ENCODE measurements around the gene TSPAN18. TPM values are rescaled to one million over a fixed set of nuclear protein-coding genes. Genes with fewer than 3 reads are reported as not detected.

TSPAN18 gene
- total RNA-seq, 2 experiments from 2014 or later: 5.8 to 8.2 TPM

DNA sequence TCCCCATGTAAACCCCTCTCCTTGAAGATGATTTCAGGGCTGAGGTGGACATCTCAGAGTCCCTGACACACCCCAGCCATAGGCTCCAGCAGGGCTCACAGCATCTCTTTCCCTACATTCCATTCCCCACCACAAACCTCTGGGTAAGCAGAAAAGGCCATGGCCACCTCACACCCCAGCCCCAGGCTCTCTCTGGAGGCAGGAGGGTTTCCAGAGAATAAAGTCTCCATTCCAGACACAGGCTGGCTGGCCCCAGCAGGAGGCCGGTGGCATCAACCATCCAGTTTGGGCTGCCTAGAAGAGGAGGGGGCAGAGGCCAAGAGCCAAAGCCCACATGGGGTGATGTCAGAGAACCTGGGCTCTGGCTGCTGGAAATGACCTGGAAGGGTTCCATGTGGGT, 162.5 kb downstream of the TSPAN18 start:
- H3K27ac Mint-ChIP-seq: no peak overlapping the region
- H3K4me1 Mint-ChIP-seq (ENCODE audit: low read depth): peaks cover 9% of the 10 kb centered on the region
- H3K27me3 Mint-ChIP-seq: no peaks in the 10 kb centered on the region
- DNase-seq: no peak
- intact Hi-C loops (cut with micrococcal nuclease): no loop called here
- CTCF ChIA-PET: no interaction called here
- H3K36me3 Mint-ChIP-seq: peaks cover 2% of the 10 kb centered on the region
- no peak overlapping the region for H3K4me3 Mint-ChIP-seq
- POLR2A ChIA-PET: no interaction called here
- H3K9me3 Mint-ChIP-seq: no peaks in the 10 kb centered on the region

DNA sequence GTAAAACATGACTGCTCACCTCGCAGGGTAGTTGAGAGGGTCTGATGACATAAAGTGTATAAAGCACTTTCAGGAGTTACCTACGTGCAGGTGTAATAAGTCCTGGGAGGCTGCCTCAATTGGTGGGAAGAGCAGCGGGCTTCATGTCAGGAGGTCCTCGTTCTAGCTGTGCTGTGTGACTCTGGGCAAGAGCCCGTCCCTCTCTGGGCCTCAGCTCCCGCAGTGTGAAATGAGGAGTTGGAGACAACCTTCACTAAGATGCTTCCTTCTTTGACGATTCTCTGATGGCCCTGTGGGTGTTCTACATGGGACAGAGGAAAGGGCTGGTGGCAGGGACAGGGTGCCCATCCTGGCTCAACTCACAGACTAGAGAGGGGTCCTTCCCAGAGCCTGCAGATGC, 166.1 kb downstream of the TSPAN18 start:
- intact Hi-C loops (cut with micrococcal nuclease): loop anchor here (5.0 kb wide), 4 partner anchors 116 to 336 kb away; no protein-coding TSS in a partner anchor
- no peaks in the 10 kb centered on the region for H3K27me3 Mint-ChIP-seq
- peaks cover 9% of the 10 kb centered on the region for H3K4me1 Mint-ChIP-seq (ENCODE audit: low read depth)
- CTCF ChIA-PET: interaction anchor here (0.7 to 2.9 kb wide), 8 partner anchors 18 to 338 kb away, joined by 3 to 15 read pairs (median 3); no protein-coding TSS in a partner anchor
- no peak for DNase-seq
- POLR2A ChIA-PET: no interaction called here
- H3K4me3 Mint-ChIP-seq: no peak overlapping the region
- peaks cover 7% of the 10 kb centered on the region for H3K36me3 Mint-ChIP-seq
- H3K27ac Mint-ChIP-seq: no peak overlapping the region
- H3K9me3 Mint-ChIP-seq: no peaks in the 10 kb centered on the region

DNA sequence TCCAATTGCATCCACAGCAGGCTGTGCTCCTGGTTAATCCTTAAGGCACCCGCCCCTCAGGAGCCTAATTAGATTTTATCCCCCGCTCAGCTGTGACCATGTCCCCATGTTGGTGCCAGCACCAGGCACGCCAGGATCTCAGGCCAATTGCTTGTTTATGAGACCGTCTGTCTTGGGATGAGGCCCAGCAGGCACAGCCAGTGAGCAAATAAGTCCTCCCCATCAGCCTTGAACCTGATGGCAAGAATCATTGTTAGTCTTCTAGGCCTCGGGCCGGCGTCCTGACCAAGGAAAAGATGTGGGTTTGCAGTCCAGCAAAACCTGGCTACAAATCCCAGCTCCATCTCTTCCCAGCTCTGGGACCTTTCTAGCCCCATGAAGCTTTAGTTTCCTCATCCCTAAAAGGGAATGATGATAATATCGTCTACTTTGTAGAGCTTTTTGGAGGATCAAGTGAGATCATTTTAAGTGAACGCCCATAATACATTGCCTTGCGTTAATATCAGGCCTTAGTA, 166.6 kb downstream of the TSPAN18 start:
- H3K27ac Mint-ChIP-seq: no peak overlapping the region
- no peaks in the 10 kb centered on the region for H3K9me3 Mint-ChIP-seq
- ChIA-PET CTCF (interaction anchor here (0.7 to 2.9 kb wide), 8 partner anchors 18 to 338 kb away, joined by 3 to 15 read pairs (median 3); no protein-coding TSS in a partner anchor), POLR2A (no interaction called here)
- intact Hi-C loops (cut with micrococcal nuclease): loop anchor here (5.0 kb wide), 4 partner anchors 116 to 336 kb away; no protein-coding TSS in a partner anchor
- peaks cover 9% of the 10 kb centered on the region for H3K4me1 Mint-ChIP-seq (ENCODE audit: low read depth)
- H3K4me3 Mint-ChIP-seq: no peak overlapping the region
- no peak for DNase-seq
- H3K36me3 Mint-ChIP-seq: peaks cover 10% of the 10 kb centered on the region
- H3K27me3 Mint-ChIP-seq: no peaks in the 10 kb centered on the region

DNA sequence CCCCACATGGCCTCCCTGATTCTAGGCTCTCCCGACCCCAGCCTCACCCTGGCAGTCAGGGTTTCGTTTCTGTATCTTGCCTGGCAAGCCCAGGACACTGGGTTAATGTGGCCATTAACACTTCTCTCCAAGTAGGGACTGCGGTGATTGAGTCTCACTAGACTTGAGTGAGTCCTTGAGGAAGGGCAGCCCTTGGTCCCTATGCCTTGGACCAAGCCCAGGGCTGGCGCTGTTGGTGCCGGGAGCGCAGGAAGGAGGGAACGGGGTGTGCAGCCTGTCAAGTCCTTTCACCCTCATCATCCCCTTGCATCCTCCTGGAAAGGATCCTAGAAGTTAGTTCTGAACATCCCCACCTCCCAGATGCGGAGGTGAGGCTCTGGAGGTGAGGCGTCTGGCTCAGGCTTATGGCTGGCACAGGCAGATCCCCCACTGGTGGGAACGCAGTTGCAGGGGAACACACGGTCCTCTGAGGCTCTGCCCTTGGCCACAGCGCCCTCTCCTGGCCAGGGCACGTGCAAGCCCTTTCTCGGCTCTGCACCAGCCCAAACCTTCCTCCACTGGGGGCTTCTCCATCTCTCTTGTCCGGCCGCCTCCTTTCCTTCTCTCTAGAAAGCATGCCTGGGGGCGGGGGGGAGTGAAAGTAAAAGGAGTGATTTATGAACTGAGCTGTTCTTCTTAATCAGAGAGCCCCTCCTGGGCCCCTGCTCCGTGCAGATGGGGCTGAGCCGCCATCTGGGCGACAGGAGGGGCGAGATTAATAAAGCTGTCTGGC, 167.3 kb downstream of the TSPAN18 start:
- H3K9me3 Mint-ChIP-seq: no peaks in the 10 kb centered on the region
- H3K27me3 Mint-ChIP-seq: no peaks in the 10 kb centered on the region
- peaks cover 8% of the 10 kb centered on the region for H3K36me3 Mint-ChIP-seq
- ChIA-PET POLR2A (no interaction called here), CTCF (interaction anchor here (0.7 to 2.9 kb wide), 21 partner anchors 10 to 800 kb away, joined by 3 to 15 read pairs (median 3); no protein-coding TSS in a partner anchor)
- peaks cover 9% of the 10 kb centered on the region for H3K4me1 Mint-ChIP-seq (ENCODE audit: low read depth)
- DNase-seq: peak; percentile 72
- H3K27ac Mint-ChIP-seq: no peak overlapping the region
- H3K4me3 Mint-ChIP-seq: no peak overlapping the region
- intact Hi-C loops (cut with micrococcal nuclease): loop anchor here (1.0 to 5.0 kb wide), 5 partner anchors 117 to 337 kb away; no protein-coding TSS in a partner anchor

DNA sequence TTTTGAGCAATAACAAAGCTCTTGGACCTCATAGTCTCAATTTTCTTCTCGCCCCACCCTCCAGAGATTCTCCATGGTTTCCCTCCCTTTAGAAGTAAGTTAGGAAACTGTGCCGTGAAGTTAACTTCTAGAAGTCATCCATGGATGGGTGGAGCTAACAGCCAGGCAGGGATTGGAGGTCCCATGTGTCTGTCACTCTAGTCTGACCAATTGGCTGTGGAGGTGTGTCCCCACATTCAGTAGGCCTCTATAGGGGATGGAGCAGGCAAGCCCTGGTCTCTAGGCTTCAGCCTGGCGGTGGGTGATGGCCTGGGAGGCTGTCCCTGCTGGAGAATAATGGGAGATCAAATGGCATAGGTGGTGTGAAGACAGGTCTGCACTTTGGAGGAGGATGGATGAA, 173.2 kb downstream of the TSPAN18 start:
- Mint-ChIP-seq H3K27ac (no peak overlapping the region), H3K27me3 (no peaks in the 10 kb centered on the region), H3K9me3 (no peaks in the 10 kb centered on the region), H3K36me3 (peaks cover 9% of the 10 kb centered on the region), H3K4me1 (ENCODE audit: low read depth) (peaks cover 4% of the 10 kb centered on the region), H3K4me3 (no peak overlapping the region)
- ChIA-PET POLR2A (no interaction called here), CTCF (interaction anchor here (0.7 to 1.5 kb wide), 2 partner anchors 12 to 622 kb away, joined by 3 to 7 read pairs; no protein-coding TSS in a partner anchor)
- intact Hi-C loops (cut with micrococcal nuclease): no loop called here
- peak; percentile 69 for DNase-seq

DNA sequence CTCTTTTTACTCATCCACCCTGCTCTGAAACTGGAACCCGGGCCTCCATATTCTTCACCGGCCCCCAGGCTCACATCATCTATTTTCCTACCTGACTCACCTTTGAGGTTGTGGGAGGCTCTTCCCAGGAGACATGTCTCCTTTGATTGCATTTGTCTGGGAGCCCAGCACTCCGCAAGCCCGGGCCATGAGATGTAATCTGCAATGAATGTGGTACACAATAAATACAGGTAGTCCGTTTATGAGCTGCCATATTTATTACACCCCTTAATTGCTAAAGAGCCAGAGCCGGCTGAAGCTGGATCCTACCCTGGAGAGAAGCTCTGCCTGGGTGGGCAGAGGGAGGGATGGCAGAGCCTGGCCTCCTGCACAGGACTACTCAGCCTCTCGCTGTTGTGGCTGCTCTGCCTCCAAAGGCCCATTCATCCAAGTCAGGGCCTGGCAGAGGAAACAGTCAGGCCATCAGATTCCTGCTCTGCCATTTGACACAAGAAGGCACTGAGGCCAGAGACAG, 174.4 kb downstream of the TSPAN18 start:
- ChIA-PET CTCF (interaction anchor here (1.9 to 2.0 kb wide), 2 partner anchors 10 to 26 kb away, joined by 7 to 11 read pairs; no protein-coding TSS in a partner anchor), POLR2A (no interaction called here)
- H3K9me3 Mint-ChIP-seq: no peaks in the 10 kb centered on the region
- no peak overlapping the region for H3K4me3 Mint-ChIP-seq
- peaks cover 4% of the 10 kb centered on the region for H3K4me1 Mint-ChIP-seq (ENCODE audit: low read depth)
- H3K27me3 Mint-ChIP-seq: no peaks in the 10 kb centered on the region
- no peak overlapping the region for H3K27ac Mint-ChIP-seq
- DNase-seq: no peak
- intact Hi-C loops (cut with micrococcal nuclease): no loop called here
- peaks cover 9% of the 10 kb centered on the region for H3K36me3 Mint-ChIP-seq

DNA sequence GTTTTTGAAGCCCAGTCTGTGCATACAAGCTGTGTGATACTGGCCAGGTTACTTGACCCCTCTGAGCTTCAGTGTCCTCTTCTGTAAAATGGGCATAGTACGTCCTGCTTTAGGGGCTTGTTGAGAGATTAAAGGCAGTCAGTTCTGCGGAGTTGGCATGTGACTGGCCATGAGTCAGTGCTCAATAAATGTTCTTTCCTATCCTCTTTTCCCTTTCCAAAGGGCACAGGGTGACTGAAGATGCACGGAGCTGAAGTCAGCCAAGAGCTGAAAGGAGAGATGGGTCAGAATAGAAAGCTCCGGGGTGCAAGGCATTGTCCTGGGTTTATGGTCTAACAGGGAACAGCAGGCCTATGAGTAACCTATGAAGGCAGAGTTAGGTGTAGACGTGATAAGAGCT, 175.0 kb downstream of the TSPAN18 start:
- no peak overlapping the region for H3K4me3 Mint-ChIP-seq
- peaks cover 4% of the 10 kb centered on the region for H3K4me1 Mint-ChIP-seq (ENCODE audit: low read depth)
- no peak for DNase-seq
- intact Hi-C loops (cut with micrococcal nuclease): no loop called here
- ChIA-PET POLR2A (no interaction called here), CTCF (interaction anchor here (1.9 to 2.0 kb wide), 2 partner anchors 10 to 25 kb away, joined by 7 to 11 read pairs; no protein-coding TSS in a partner anchor)
- no peaks in the 10 kb centered on the region for H3K27me3 Mint-ChIP-seq
- H3K36me3 Mint-ChIP-seq: peaks cover 9% of the 10 kb centered on the region
- H3K27ac Mint-ChIP-seq: no peak overlapping the region
- H3K9me3 Mint-ChIP-seq: no peaks in the 10 kb centered on the region

DNA sequence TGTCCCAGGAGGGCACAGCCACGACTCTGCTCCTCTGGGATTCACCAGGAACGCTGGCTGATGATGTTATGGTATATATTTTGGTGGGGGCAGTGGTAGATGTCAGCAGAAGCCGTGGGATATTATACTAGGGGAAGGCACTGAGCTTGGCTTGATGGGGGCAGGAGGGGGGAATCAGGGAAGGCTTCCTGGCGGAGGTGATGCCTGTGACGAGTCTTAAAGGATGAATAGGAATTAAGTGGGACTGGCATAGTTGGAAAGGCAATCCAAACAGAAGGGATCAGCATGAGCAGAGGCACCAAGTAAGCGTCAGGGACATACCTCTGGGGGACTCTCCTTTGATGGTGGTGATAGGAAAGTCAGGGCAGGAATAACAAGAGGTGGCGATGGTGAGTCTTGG, 176.3 kb downstream of the TSPAN18 start:
- Mint-ChIP-seq H3K4me3 (no peak overlapping the region), H3K27me3 (no peaks in the 10 kb centered on the region), H3K36me3 (peaks cover 3% of the 10 kb centered on the region), H3K4me1 (ENCODE audit: low read depth) (peaks cover 4% of the 10 kb centered on the region), H3K27ac (no peak overlapping the region), H3K9me3 (no peaks in the 10 kb centered on the region)
- intact Hi-C loops (cut with micrococcal nuclease): no loop called here
- ChIA-PET CTCF (interaction anchor here (1.4 to 1.9 kb wide), 2 partner anchors 8 to 24 kb away, joined by 3 to 7 read pairs; no protein-coding TSS in a partner anchor), POLR2A (no interaction called here)
- no peak for DNase-seq

DNA sequence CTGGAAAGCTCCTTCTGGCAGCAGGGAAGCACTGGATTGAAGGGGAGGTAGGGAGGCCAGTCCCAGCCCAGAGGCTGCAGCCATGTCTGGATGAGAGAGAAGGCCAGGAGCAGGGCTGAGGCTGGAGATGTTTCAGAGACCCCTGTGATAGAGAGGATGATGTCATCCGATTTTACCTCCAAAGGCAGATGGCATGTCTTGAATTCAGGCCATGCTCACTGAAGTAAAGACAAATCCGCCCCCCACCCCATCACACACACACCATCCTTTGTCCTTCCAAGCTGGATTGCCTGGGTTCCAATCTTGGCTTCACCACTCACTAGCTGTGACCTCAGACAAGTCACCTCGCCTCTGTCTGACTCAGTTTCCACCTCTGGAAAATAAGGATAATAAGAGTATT, 176.8 kb downstream of the TSPAN18 start:
- intact Hi-C loops (cut with micrococcal nuclease): no loop called here
- no peak overlapping the region for H3K4me3 Mint-ChIP-seq
- no peaks in the 10 kb centered on the region for H3K9me3 Mint-ChIP-seq
- H3K4me1 Mint-ChIP-seq (ENCODE audit: low read depth): peaks cover 4% of the 10 kb centered on the region
- ChIA-PET POLR2A (no interaction called here), CTCF (interaction anchor here (1.4 kb wide), 1 partner anchor 9 kb away, joined by 3 read pairs; no protein-coding TSS in a partner anchor)
- H3K27ac Mint-ChIP-seq: no peak overlapping the region
- peaks cover 1% of the 10 kb centered on the region for H3K36me3 Mint-ChIP-seq
- DNase-seq: no peak
- no peaks in the 10 kb centered on the region for H3K27me3 Mint-ChIP-seq

DNA sequence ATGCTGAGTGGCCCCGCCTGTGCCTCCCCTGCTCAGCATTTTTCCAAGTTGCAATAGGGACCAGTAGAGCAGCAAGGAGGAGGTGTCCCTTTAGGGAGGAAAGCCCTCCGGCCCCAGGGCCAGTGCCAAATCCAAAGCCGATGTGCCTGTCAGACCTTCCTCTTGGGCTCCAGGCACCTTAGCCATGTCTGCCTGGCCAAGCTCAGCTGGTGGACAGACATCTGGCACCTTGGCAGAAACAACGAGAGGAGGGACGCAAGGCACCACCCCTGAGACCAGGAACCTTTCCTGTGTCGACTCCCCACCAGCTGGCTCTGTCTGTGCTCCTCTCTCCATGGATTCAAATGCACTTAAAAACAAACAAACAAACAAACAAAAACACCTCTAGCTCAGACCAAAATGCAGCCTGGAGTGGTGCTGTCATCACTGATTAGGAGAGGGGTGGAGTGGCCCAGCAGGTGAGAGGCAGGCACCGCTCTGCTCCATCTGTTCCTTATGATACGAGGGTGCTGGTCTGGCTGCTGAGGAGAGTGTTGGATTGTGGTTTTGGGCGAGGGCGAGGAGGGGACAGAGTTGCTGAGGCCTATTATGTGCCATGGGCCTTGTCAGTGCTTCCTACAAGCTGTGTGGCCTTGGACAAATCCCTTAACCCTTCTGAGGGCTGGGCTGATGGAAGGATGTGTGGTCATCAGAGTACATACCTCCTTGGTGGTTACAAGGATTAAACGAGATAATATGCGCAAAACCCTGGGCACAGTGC, 177.7 kb downstream of the TSPAN18 start:
- CTCF ChIA-PET: interaction anchor here (1.0 to 1.4 kb wide), 2 partner anchors 10 to 287 kb away, joined by 3 to 4 read pairs; no protein-coding TSS in a partner anchor
- no peak for DNase-seq
- POLR2A ChIA-PET: no interaction called here
- peaks cover 1% of the 10 kb centered on the region for H3K36me3 Mint-ChIP-seq
- no peak overlapping the region for H3K4me3 Mint-ChIP-seq
- intact Hi-C loops (cut with micrococcal nuclease): no loop called here
- H3K4me1 Mint-ChIP-seq (ENCODE audit: low read depth): peaks cover 4% of the 10 kb centered on the region
- H3K27me3 Mint-ChIP-seq: no peaks in the 10 kb centered on the region
- H3K9me3 Mint-ChIP-seq: no peaks in the 10 kb centered on the region
- no peak overlapping the region for H3K27ac Mint-ChIP-seq

DNA sequence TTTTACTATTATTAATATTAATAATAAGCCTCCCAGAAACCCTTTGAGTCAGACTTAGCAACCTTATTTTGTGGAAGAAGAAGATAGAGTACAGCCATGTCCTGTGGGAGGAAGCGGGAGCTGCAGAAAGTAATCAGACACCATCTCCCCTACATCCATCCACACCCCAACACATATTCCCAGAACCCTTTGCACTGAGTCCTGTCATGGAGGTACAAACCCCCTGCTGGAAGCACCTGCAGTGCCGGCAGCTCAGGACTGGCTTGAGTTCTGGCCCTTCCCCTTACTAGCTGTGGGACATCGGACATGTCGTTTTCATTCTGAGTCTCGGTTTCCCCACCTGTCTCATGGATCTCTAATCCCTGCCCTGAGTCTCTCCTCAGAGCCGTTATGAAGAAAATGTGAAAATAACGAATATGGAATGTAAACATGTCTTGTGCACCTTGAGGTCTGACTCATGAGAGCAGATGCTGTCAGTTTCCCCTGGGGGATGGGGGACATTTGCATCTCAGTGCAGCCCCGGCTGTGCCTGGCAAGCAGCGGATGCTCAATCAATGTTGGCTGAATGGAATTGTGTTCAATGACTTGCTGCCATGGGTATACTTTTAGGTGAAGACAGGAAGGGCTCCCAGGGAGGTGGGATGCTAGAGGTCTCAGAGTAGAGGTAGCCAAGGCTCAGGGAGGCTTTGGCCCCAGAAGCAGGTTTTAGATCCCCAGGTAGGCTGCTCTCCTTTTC, 178.5 kb downstream of the TSPAN18 start:
- POLR2A ChIA-PET: no interaction called here

More for the DNA sequence above, 178.5 kb downstream of the TSPAN18 start:
- CTCF ChIA-PET: interaction anchor here (1.0 kb wide), 1 partner anchor 288 kb away, joined by 4 read pairs; no protein-coding TSS in a partner anchor
- intact Hi-C loops (cut with micrococcal nuclease): no loop called here
- no peak for DNase-seq
- Mint-ChIP-seq H3K4me1 (ENCODE audit: low read depth) (no peaks in the 10 kb centered on the region), H3K4me3 (no peak overlapping the region), H3K36me3 (no peaks in the 10 kb centered on the region), H3K9me3 (no peaks in the 10 kb centered on the region), H3K27me3 (no peaks in the 10 kb centered on the region), H3K27ac (no peak overlapping the region)
